K562 (cell line): ENCODE data around the gene ZFYVE27. TPM values are rescaled to one million over a fixed set of nuclear protein-coding genes. Genes with fewer than 3 reads are reported as not detected.

Experiments used
- AFF4 ChIP-seq: sonication (generic); formaldehyde crosslinking; IDR thresholded peaks from 2 replicates; pipeline ENCODE4 v1.8.0; 2023; ENCODE audit warnings: mild to moderate bottlenecking, missing genetic modification reagents
- CBX8 ChIP-seq: fragments of 200-600 bp; sonication (generic); IDR thresholded peaks from 2 replicates; pipeline ENCODE4 v1.6.1; 2012; ENCODE audit warnings: borderline replicate concordance, mixed run types, low read depth, mild to moderate bottlenecking, moderate library complexity, mixed read lengths, low read length, control low read depth, inconsistent platforms; ENCODE audit not compliant: poor library complexity, severe bottlenecking; ENCODE audit errors: extremely low read depth
- ETV6 ChIP-seq, 3 experiments: fragments of 150-350 bp in 1 of 3; sonication (generic) in 1 of 3; formaldehyde crosslinking in 1 of 3; IDR thresholded peaks; 2 replicates each; pipeline versions ENCODE4 v1.6.1 to v1.8.0; 2014 to 2022; ENCODE audit warnings: borderline replicate concordance in 2 of 3, low read depth in 2 of 3, antibody characterized with exemption in 1 of 3, low read length in 1 of 3, mild to moderate bottlenecking in 1 of 3, missing genetic modification reagents in 1 of 3
- FOS ChIP-seq: IDR thresholded peaks from 3 replicates; pipeline ENCODE4 v1.6.1; 2011; ENCODE audit not compliant: insufficient read length; ENCODE audit errors: extremely low read depth
- FOXP1 ChIP-seq: sonication (generic); formaldehyde crosslinking; IDR thresholded peaks from 2 replicates; pipeline ENCODE4 v1.8.0; 2022; ENCODE audit warnings: mild to moderate bottlenecking, missing genetic modification reagents
- FOXP4 ChIP-seq: sonication (generic); formaldehyde crosslinking; IDR thresholded peaks from 2 replicates; pipeline ENCODE4 v1.8.0; 2022; ENCODE audit warnings: mild to moderate bottlenecking, missing genetic modification reagents, borderline replicate concordance
- HNRNPL ChIP-seq: fragments of 200-400 bp; formaldehyde crosslinking; IDR thresholded peaks from 2 replicates; pipeline ENCODE4 v1.6.1; 2017; ENCODE audit warnings: low read depth, mild to moderate bottlenecking, low read length
- LEF1 ChIP-seq: fragments of 450-650 bp; IDR thresholded peaks from 2 replicates; pipeline ENCODE4 v1.6.1; 2016; ENCODE audit warnings: mild to moderate bottlenecking
- MYC ChIP-seq, 2 experiments: fragments of 250-450 bp in 1 of 2; sonication (Bioruptor Pico) in 1 of 2; IDR thresholded peaks; 2 replicates each; pipeline versions ENCODE4 v1.5.1 to v1.6.1; 2012 to 2021; ENCODE audit warnings: low read depth in 2 of 2, borderline replicate concordance in 1 of 2, improper control_type of control experiment in 1 of 2, low read length in 1 of 2, mild to moderate bottlenecking in 1 of 2, moderate library complexity in 1 of 2
- NRF1 ChIP-seq, 2 experiments: fragments of 450-650 bp; IDR thresholded peaks in 1 of 2; conservative IDR thresholded peaks in 1 of 2; 2 replicates each; pipeline ENCODE4 v1.6.1; 2014; ENCODE audit warnings: mild to moderate bottlenecking in 2 of 2
- PHTF2 ChIP-seq: fragments of 250-450 bp; sonication (Bioruptor Pico); IDR thresholded peaks from 2 replicates; pipeline ENCODE4 v1.5.0; 2021; ENCODE audit warnings: mild to moderate bottlenecking
- SMAD3 ChIP-seq: fragments of 450-650 bp; formaldehyde crosslinking; conservative IDR thresholded peaks from 2 replicates; pipeline ENCODE4 v1.4.0; 2020; ENCODE audit warnings: mild to moderate bottlenecking
- SMARCA5 ChIP-seq: fragments of 450-650 bp; IDR thresholded peaks from 2 replicates; pipeline ENCODE4 v1.6.1; 2016
- SUPT5H ChIP-seq: fragments of 450-650 bp; IDR thresholded peaks from 2 replicates; pipeline ENCODE4 v1.6.1; 2016
- TRIM24 ChIP-seq, 2 experiments: fragments of 450-650 bp; IDR thresholded peaks; 2 replicates each; pipeline ENCODE4 v1.6.1; 2016
- XRCC4 ChIP-seq: IDR thresholded peaks from one replicate; pipeline ENCODE4 v1.6.1; 2011; ENCODE audit not compliant: insufficient read depth, insufficient read length; ENCODE audit errors: extremely low read depth
- ZFP30 ChIP-seq: fragments of 250-450 bp; sonication (Bioruptor Pico); IDR thresholded peaks from 2 replicates; pipeline ENCODE4 v1.8.0; 2022; ENCODE audit warnings: moderate library complexity, mild to moderate bottlenecking, inconsistent platforms, borderline replicate concordance
- ZKSCAN1 ChIP-seq: fragments of 150-350 bp; IDR thresholded peaks from 2 replicates; pipeline ENCODE4 v1.6.1; 2016; ENCODE audit warnings: low read depth, low read length
- ZKSCAN8 ChIP-seq: fragments of 200-800 bp; sonication (Bioruptor generic); IDR thresholded peaks from 2 replicates; pipeline ENCODE4 v1.6.1; 2016; ENCODE audit warnings: missing genetic modification characterization, missing compliant biosample characterization
- ZNF184 ChIP-seq: sonication (generic); formaldehyde crosslinking; IDR thresholded peaks from 2 replicates; pipeline ENCODE4 v1.5.0; 2020; ENCODE audit warnings: missing genetic modification reagents
- ZNF668 ChIP-seq: fragments of 250-450 bp; sonication (Bioruptor Pico); IDR thresholded peaks from 2 replicates; pipeline ENCODE4 v1.8.0; 2022; ENCODE audit warnings: mild to moderate bottlenecking, inconsistent platforms
- ZNF75A ChIP-seq: fragments of 450-650 bp; formaldehyde crosslinking; IDR thresholded peaks from 2 replicates; pipeline ENCODE4 v1.4.0; 2020; ENCODE audit warnings: mild to moderate bottlenecking
- polyA plus RNA-seq, 8 experiments: library from polyadenylated mRNA; depleted of rRNA in 4 of 8; stranded (reverse) in 5 of 8; unstranded in 3 of 8; fragments of >200 nt; fragmentation: Nextera tagmentation in 2 of 8; fragmentation: Illumina TruSeq in 1 of 8; extraction: Ambion mirVana in 2 of 8; extraction: Trizol in 1 of 8; gene quantifications; 2 replicates each; pipeline versions ENCODE4 v1.2.1 to v1.2.3, GENCODE V29; 2011 to 2014; ENCODE audit warnings: inconsistent platforms in 1 of 8, missing spikeins in 1 of 8
- total RNA-seq, 7 experiments: library from RNA; depleted of rRNA in 6 of 7; stranded (reverse); fragments of >200 nt in 6 of 7; fragmentation: Illumina TruSeq in 2 of 7; extraction: Trizol in 2 of 7; gene quantifications; 2 replicates each; pipeline versions ENCODE4 v1.2.1 to v1.2.3, GENCODE V29; 2011 to 2021; ENCODE audit warnings: low replicate concordance in 1 of 7

Gene ZFYVE27
- total and polyA plus RNA-seq, 9 of the 15 experiments (the other 6 are each of a cell fraction or from before 2014, with no cell fraction given) = 0.81 to 21.9 (median 15.3) TPM

GRCh38 chr10:97788552-97789442, 51.9 kb downstream of the ZFYVE27 start (continued):
- no peak for TF ChIP-seq ZNF668 (CRISPR knock-in tag)
- TF ChIP-seq FOS = no peak
- TF ChIP-seq CBX8 = no peak
- no peak for TF ChIP-seq XRCC4
- TF ChIP-seq ZKSCAN8 = 0 out of 2 replicates have a peak, but pooled peaks have one; percentile 49
- no peak for TF ChIP-seq FOXP4 (CRISPR knock-in tag)
- no peak for TF ChIP-seq PHTF2
- peak in 1 of 2 experiments; percentile 65; a peak in 2 of 4 replicates for TF ChIP-seq ETV6 (IDR thresholded peaks at IDR 0.05; ENCODE audit: borderline replicate concordance in 1 of 2, low read depth in 2 of 2, low read length in 1 of 2)
- no peak for TF ChIP-seq ETV6 (CRISPR knock-in tag; IDR thresholded peaks at IDR 0.05; ENCODE audit: borderline replicate concordance)
- TF ChIP-seq SUPT5H = no peak
- no peak for TF ChIP-seq NRF1 (conservative IDR thresholded peaks at IDR 0.05 in 1 of 2, IDR thresholded peaks at IDR 0.05 in 1 of 2)
- no peak for TF ChIP-seq SMAD3 (CRISPR knock-in tag)
- 0 out of 2 replicates have a peak, but pooled peaks have one; percentile 40 for TF ChIP-seq SMARCA5
- no peak for TF ChIP-seq ZFP30 (CRISPR knock-in tag)
- no peak for TF ChIP-seq ZKSCAN1
- TF ChIP-seq TRIM24 (IDR thresholded peaks at IDR 0.05) = peak; percentile 85
- TF ChIP-seq MYC (IDR thresholded peaks at IDR 0.05; ENCODE audit: low read depth, low read length) = peak; percentile 21; the same call in 1 of the 2 replicates
- TF ChIP-seq MYC (CRISPR knock-in tag; IDR thresholded peaks at IDR 0.05; ENCODE audit: borderline replicate concordance, low read depth) = no peak
- peak; percentile 95 for TF ChIP-seq LEF1
- TF ChIP-seq ZNF184 = no peak
- no peak for TF ChIP-seq FOXP1 (CRISPR knock-in tag)
- 0 out of 2 replicates have a peak, but pooled peaks have one; percentile 58 for TF ChIP-seq HNRNPL
- TF ChIP-seq ZNF75A (CRISPR knock-in tag) = no peak
- TF ChIP-seq AFF4 (CRISPR knock-in tag) = no peak
